ENCODE data around the gene MCHR1.

The MCHR1 gene

DNA sequence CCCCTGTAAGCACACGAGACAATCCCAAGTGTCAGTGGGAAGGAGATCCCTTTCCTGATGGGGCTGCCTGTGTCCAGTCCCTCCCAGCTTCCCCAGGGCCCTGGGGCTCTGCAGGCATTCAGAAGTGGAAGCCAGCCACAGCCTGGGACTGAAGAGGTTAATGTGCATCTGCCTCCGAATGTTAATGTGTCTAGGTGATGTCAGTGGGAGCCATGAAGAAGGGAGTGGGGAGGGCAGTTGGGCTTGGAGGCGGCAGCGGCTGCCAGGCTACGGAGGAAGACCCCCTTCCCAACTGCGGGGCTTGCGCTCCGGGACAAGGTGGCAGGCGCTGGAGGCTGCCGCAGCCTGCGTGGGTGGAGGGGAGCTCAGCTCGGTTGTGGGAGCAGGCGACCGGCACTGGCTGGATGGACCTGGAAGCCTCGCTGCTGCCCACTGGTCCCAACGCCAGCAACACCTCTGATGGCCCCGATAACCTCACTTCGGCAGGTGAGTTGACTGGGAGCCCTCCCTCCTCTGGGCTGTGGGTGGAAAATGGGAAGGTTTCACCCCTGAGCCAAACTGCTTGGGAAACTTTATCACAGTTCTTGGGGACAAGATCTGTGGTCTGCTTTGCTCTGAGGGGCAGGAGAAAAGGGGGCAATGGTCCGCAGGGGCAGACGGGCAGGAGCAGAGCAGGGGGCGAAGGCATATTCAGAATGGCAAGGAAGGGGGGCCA, at the start of gene MCHR1:
MCHR1 (plus strand) TSS at position 236 of the 715 bp plus-strand sequence; CDS start at position 405, 169 bp downstream.
- no peak for TF ChIP-seq REST (IDR thresholded peaks at IDR 0.05; ENCODE audit: low read depth)
- no peak for TF ChIP-seq CEBPB (IDR thresholded peaks at IDR 0.05)
- TF ChIP-seq YY1 (IDR thresholded peaks at IDR 0.05; ENCODE audit: low read depth): no peak
- no peak for TF ChIP-seq EP300 (IDR thresholded peaks at IDR 0.05; ENCODE audit: borderline replicate concordance)
- TF ChIP-seq NFIC (IDR thresholded peaks at IDR 0.05): no peak
- no peak for TF ChIP-seq TEAD4 (IDR thresholded peaks at IDR 0.05)
- TF ChIP-seq ZBTB7A (IDR thresholded peaks at IDR 0.05; ENCODE audit: low read depth): no peak
- no peak for TF ChIP-seq CREB1 (IDR thresholded peaks at IDR 0.05; ENCODE audit: low read depth)
- TF ChIP-seq MAX (IDR thresholded peaks at IDR 0.05): no peak
- TF ChIP-seq, protein P1, sequence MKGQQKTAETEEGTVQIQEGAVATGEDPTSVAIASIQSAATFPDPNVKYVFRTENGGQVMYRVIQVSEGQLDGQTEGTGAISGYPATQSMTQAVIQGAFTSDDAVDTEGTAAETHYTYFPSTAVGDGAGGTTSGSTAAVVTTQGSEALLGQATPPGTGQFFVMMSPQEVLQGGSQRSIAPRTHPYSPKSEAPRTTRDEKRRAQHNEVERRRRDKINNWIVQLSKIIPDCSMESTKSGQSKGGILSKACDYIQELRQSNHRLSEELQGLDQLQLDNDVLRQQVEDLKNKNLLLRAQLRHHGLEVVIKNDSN (IDR thresholded peaks at IDR 0.05): no peak
- TF ChIP-seq TCF12 (IDR thresholded peaks at IDR 0.05; ENCODE audit: low read depth): no peak
- no peak for TF ChIP-seq FOXM1 (IDR thresholded peaks at IDR 0.05; ENCODE audit: borderline replicate concordance, low read depth)
- TF ChIP-seq RAD21 (IDR thresholded peaks at IDR 0.05; ENCODE audit: low read depth): no peak
- TF ChIP-seq TAF1 (IDR thresholded peaks at IDR 0.05; ENCODE audit: low read depth): no peak
- no peak for TF ChIP-seq EGR1 (IDR thresholded peaks at IDR 0.05)

GRCh38 chr22:40631925-40632324, 47.4 kb upstream of the MCHR1 start:
- TF ChIP-seq EP300 (IDR thresholded peaks at IDR 0.05; ENCODE audit: borderline replicate concordance) (no peak), TCF12 (IDR thresholded peaks at IDR 0.05; ENCODE audit: low read depth) (0 out of 2 replicates have a peak, but pooled peaks have one; percentile 33), YY1 (IDR thresholded peaks at IDR 0.05; ENCODE audit: low read depth) (0 out of 2 replicates have a peak, but pooled peaks have one; percentile 50), TEAD4 (IDR thresholded peaks at IDR 0.05) (peak; percentile 65)
- TF ChIP-seq, protein P1 (IDR thresholded peaks at IDR 0.05): 0 out of 2 replicates have a peak, but pooled peaks have one; percentile 24

DNA sequence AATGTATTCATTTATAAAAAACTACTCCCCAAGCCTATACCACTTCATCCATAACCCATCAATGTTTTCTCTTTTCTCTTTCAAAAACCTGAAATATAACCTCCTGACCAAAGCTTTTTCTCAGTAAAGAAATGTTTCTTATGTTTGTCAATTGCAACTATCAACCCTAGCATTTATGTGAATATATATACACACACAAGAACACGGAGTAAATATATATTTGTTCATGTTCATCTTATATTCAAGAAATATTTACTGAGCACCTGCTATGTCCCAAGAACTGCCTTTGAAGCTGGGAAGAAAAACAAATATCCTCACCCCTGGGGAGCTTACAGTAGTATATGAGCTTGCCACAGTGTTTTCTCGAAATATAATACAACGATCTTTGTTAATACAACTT, 46.2 kb upstream of the MCHR1 start:
- no peak for TF ChIP-seq CEBPB (IDR thresholded peaks at IDR 0.05)
- TF ChIP-seq TCF12 (IDR thresholded peaks at IDR 0.05; ENCODE audit: low read depth): no peak

- TF ChIP-seq MAX (IDR thresholded peaks at IDR 0.05): no peak
- no peak for TF ChIP-seq EP300 (IDR thresholded peaks at IDR 0.05; ENCODE audit: borderline replicate concordance)
Measured at GRCh38 chr22:40634119-40634903, 45.0 kb upstream of the MCHR1 start.

DNA sequence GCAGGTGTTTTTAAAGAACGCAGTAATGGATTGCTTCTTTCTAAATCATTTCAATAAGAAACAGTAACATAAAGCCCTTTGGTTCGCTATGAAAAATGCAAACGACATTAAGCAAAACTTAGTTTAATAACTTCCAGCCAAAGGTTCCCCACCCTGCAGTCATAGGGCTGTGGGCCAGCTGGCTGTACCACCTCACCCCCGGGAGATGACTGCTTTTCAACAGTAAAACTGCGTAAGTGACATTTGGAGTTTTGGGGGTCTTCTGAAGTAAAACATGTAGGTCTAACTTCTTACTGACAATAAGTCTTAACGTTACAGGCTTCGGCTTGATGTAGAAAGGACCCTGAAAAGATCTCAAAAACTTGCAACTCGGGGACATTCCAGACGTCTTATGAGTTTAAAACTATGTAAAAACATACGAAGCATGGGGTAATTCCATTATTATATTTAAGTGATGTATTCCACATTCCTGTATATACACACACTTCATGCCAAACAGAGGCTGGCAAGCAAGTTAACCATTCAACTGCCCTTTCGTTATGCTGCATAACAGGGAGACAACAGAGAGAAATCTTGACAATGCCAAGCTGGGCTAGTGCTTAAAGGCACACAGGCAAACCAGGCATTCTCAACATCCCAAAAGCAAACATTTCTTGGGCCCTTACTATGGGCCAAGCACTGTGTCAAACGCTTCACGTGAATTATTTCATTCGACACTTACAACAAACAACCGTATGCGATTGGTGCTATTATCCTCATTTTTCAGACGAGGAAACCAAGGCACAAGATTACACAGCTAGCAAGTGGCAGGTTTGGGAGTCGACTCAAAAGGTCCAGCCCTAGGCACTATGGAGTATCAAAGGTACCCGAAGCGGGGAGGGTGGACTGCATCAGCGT, 44.0 kb upstream of the MCHR1 start:
- TF ChIP-seq RAD21 (IDR thresholded peaks at IDR 0.05; ENCODE audit: low read depth) (no peak), ZBTB7A (IDR thresholded peaks at IDR 0.05; ENCODE audit: low read depth) (no peak), CREB1 (IDR thresholded peaks at IDR 0.05; ENCODE audit: low read depth) (no peak), CEBPB (IDR thresholded peaks at IDR 0.05) (no peak), REST (IDR thresholded peaks at IDR 0.05; ENCODE audit: low read depth) (no peak), NFIC (IDR thresholded peaks at IDR 0.05) (no peak), TEAD4 (IDR thresholded peaks at IDR 0.05) (no peak), EP300 (IDR thresholded peaks at IDR 0.05; ENCODE audit: borderline replicate concordance) (no peak), MAX (IDR thresholded peaks at IDR 0.05) (no peak), TAF1 (IDR thresholded peaks at IDR 0.05; ENCODE audit: low read depth) (no peak), YY1 (IDR thresholded peaks at IDR 0.05; ENCODE audit: low read depth) (no peak), EGR1 (IDR thresholded peaks at IDR 0.05) (no peak), FOXM1 (IDR thresholded peaks at IDR 0.05; ENCODE audit: borderline replicate concordance, low read depth) (no peak), TCF12 (IDR thresholded peaks at IDR 0.05; ENCODE audit: low read depth) (no peak)
- TF ChIP-seq, protein P1 (IDR thresholded peaks at IDR 0.05): no peak

Measured in Ishikawa (cell line).